ENCODE measurements around the gene FAM131C.

GRCh38 chr1:16094453-16095158 lies 21.2 kb upstream of the FAM131C start:
- TF ChIP-seq CTCF (IDR thresholded peaks at IDR 0.05) (no peak), POLR2AphosphoS5 (IDR thresholded peaks at IDR 0.05) (no peak)

Measured in upper lobe of left lung (tissue), 4 donors.